HG03575 (cell line): ENCODE data around the gene GLE1.
"Not testable (repeated sequence)": the region's sequence is repeated elsewhere in the genome, so short reads cannot be mapped to it uniquely, and the experiment has no call there.

Experiments used
- ATAC-seq: cut with Tn5 transposase; IDR thresholded peaks from one replicate; pipeline ENCODE4 v1.9.1; 2021; ENCODE audit not compliant: unreplicated experiment, insufficient number of reproducible peaks, low FRiP score; ENCODE audit errors: extremely low read depth

GLE1 gene

GRCh38 chr9:128495296-128495695 is 9.2 kb upstream of the GLE1 start:
- ATAC-seq: no peak

DNA sequence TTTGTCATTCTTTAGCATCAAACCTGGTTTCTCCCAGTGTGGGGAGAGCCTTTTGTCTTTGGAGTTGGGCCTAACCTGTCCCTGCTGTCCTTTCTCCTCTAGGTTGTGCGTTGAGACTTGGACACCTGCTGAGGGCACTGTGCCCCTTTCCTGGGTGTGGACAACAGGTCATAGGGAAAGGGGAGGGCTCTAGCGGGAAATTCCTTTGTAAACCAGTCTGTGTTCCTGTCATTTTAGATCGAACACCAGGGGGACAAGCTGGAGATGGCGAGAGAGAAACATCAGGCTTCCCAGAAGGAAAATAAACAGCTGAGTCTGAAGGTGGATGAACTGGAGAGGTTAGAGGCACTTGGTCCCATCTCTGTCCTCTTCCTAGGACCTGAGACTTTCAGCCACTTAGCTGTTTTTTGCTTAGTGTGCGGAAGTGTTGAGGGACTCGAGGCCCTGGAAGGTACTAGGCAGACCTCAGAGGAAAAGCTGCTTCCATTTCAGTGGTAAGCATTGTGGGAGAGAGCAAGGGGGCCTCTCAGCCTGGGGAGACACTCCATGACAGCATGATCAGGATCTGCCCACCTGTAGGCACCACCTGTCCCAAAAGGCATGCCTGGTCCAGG is 8.6 kb upstream of the GLE1 start:
- no peak for ATAC-seq

GRCh38 chr9:128497824-128498610 is 6.5 kb upstream of the GLE1 start:
- no peak for ATAC-seq

GRCh38 chr9:128498911-128499310 is 5.6 kb upstream of the GLE1 start:
- ATAC-seq: no peak

DNA sequence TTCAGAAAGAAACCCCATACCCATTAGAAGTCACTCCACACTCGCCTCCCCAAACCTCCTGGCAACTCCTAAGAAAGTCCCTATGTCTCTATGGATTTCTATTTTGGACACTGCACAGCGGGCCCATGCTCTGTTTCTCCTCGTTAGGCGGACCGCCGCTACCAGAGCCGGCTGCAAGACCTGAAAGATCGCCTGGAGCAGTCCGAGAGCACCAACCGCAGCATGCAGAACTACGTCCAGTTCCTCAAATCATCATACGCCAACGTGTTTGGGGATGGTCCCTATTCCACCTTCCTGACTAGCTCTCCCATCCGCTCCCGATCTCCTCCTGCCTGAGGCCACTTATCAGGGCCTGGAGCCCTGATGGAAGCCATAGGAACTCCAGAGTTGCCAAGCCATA is 4.6 kb upstream of the GLE1 start:
- ATAC-seq: no peak

GRCh38 chr9:128503415-128503825 is 1.1 kb upstream of the GLE1 start:
- not testable (repeated sequence) for ATAC-seq

DNA sequence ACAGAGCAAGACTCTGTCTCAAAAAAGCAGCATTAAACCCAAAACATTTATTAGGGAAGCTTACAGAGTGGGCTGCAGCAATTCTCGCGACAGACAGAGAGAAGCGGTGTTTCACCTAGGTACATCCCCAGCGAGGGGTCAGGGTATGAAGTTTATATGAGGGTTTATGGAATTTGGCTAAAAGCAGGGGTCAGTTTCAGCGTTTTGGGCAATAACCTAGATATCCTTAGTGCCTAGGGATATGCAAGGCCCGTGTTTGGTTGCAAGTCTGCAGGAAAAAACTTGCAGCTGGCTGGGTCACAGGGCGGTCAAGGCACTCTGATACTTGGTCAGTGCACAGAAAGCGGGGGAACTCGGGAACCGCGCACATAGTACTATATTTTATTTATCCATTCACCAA is 649 bp upstream of the GLE1 start:
- ATAC-seq: no peak

- no peak for ATAC-seq
Measured at GRCh38 chr9:128505414-128505765, 871 bp downstream of the GLE1 start.

DNA sequence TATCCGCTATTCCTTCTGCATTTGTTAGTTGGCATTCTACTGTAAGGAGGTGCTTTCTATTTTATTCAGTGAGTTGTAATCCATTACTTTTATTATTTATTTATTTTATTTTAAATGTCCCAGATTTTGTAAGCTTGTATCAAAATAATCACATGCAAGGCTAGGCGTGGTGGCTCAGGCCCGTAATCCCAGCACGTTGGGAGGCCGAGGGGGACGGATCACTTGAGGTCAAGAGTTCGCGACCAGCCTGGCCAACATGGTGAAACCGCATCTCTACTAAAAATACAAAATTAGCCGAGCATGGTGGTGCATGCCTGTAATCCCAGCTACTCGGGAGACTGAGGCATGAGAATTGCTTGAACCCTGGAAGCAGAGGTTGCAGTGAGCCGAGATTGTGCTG is 1.4 kb downstream of the GLE1 start:
- ATAC-seq: not testable (repeated sequence)

- ATAC-seq: no peak
Measured at GRCh38 chr9:128512820-128513219, 8.3 kb downstream of the GLE1 start.

DNA sequence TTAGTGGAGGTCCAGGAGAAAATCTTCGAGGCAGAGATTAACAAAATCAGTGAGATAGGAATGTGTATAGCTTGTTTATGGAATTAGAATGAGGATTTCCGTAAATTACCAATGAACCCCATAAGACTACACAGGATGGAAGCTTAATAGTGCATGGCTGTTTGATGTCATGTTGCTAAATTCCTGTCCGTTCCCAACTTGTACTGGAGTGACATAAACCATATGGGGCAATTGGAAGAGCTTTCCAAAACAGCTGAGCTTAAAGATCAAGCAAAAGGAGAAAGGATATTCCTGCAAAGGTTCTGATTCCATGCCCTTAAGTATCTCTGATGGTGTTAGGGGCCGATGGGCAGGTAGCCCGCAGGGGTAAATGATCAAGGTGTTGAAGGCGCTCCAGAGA is 17.4 kb downstream of the GLE1 start:
- ATAC-seq: no peak

DNA sequence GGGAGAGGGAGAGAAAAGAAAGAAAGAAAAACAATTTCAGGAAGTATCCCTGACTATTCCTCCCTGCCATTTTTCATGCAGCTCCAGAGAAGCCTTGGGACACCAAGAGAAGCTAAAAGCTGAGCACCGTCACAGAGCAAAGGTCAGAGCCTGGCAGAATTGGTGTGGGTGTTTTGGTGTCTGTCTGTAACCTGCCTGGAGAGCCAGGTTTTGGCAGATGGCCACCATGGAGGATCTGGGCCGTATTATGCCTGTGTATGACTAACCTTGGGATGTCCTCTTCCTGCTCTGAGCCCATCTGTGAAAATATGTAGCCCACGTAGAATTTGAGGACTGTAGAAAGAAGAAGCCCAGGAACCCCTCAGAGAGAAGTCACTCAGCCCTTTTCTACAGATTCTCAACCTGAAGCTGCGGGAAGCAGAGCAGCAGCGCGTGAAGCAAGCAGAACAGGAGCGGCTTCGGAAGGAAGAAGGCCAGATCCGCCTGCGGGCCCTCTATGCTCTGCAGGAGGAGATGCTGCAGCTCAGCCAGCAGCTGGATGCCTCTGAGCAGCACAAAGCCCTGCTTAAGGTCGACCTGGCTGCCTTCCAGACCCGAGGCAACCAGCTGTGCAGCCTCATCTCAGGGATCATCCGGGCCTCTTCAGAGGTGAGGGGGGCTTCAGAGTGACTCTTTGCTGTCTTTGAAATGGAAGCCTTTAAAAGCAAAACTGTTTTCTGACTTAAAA is 18.8 kb downstream of the GLE1 start:
- ATAC-seq: no peak

DNA sequence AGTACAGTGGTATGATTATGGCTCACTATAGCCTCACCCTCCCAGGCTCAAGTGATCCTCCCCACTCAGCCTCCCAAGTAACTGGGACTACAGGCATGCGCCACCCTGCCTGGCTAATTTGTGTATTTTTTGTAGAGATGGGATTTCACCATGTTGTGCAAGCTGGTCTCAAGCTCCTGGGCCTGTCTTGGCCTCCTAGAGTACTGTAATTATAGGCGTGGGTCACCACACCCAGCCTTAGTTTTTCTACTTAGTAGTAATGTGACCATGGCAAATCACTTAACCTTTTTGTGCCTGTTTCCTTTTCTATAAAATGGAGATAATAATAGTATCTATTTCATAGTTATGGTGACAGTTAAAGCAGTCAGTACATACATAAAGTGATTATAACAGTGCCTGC is 22.2 kb downstream of the GLE1 start:
- ATAC-seq: no peak

DNA sequence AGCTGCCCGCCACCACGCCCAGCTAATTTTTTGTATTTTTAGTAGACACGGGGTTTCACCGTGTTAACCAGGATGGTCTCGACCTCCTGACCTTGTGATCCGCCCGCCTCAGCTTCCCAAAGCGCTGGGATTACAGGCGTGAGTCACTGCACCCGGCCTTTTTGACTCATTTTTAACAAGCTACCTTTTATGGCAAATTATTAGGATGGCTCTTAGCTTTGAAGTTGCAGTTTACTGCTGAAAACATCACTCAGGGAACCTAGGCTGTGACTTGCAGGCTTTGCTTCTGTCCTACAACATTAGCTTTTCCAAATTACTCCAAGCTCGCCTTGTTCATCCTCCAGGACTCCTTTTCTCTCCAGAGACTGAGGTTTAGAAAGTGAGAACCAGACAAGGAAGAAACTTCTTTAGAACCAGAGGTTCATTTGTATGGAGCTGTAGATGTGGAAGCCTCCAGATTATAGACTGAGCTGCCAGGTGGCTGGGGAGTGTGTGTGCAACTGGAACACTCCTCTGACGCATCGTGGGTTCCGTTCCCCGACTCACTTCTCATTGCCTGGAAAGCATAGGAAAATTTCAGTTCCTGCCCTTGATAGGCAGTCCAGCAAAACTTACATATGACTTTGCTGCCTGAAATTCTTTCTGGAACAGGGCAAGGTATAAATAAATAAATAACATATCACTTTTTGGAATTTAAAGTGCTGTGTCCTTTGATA is 24.1 kb downstream of the GLE1 start:
- ATAC-seq: no peak

DNA sequence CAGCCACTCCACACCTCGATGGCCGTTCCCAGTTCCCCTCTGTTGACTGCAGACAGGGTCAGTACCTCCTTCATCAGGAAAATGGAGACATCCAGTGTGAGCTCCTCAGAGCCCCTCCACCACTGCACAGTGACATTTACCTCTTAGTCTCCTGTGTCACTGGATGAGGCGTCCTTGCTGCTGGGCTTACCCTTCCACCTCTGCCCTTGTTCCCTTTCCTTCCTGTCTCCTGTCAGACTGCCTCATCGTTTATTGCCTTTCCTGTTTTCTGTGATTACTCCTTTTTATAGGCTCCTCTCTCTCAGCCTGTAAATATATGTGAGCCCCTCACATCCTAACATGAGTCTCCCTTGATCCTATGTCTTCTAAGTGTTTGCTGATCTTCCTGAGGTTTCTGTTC is 24.7 kb downstream of the GLE1 start:
- no peak for ATAC-seq

DNA sequence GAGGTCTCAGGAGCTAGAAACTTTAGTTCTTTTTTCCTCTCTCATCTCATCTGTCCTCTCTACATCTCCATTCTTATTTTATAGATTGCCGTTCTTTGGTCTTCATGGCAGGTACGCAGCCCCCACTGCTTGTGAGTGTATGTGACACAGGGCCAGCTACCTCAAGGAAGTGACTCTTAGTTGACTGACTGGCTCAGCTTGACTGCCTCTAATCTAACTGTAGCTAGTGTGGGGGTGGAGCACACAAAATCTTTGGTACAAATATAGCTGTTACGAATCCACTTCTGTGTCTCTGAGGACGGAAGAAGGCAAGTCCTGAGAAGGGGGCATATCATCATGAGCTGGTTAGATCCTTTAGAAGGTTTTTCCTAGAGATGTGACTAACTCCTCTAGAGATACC is 28.1 kb downstream of the GLE1 start:
- no peak for ATAC-seq

DNA sequence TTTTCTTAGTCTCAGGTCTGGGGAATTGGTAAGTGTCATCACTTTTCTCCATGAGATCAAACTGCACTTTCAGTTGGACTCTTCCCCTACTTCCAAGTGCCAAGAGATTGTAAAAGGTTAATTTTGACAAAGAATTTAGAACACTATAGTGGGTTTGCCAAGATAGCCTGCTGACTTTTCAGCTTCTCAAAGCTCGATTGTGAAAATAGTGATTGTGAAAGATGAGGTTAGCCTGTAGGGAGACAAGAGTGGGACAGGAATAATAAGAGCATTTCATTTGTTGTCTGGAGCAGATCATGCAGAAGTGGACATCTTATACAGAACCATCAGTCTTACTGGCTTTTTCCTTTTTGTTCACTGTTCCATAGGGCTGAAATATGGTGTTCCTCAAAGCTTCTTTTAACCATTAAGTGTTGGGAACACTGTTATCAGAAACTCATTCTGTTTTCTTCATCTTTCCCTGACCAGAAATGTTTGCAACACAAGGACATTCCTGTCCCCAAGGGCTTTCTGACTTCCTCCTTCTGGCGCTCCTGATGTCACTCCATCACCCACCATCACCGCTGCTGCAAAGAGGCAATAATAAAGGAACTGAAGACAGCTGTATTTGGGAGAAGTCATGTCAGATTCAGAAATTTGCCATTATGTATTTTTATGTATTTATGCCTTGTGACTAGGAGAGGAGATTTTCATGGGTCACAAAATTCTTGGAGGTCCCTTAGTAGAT is 36.3 kb downstream of the GLE1 start:
- ATAC-seq: no peak

DNA sequence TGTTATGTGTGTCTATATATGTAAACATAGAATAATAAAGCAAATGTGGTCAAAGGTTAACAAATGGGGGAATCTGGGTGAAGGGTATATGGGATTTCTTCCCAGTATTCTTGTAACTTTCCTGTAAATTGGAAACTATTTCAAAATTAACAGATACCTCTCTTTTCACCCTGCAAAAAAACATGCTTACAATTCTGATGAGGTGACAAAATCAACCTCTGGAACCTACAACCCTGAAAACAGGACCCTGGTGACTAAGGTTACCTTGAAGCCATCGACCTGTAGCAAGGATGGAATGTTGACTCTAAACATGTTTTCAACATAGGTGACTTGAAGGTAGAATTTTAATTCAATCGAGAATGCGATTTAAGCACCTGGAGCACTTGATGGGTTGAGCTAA is 42.0 kb downstream of the GLE1 start:
- no peak for ATAC-seq

DNA sequence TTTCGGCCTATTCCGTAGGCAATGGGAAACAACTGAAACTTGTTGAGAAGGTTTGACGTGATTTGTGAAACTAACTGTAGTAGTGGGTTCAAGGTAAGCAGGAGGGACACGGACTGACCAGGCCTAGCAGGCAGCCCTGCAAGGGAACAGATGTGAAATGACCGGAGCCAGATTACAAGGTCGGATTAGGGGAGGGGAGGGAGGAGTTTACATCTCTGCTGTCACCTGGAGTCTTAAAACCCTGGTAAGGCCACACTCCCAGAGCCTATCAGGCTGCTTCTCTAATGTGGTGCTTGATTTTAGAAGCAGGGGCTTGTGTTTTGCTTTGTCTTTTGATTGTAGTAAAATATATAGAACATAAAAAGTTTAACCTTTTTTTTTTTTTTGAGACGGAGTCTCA is 44.4 kb downstream of the GLE1 start:
- ATAC-seq: no peak
